Activated CD8-positive, alpha-beta memory T cell treated with anti-CD3 and anti-CD28 coated beads for 24 hours (primary cell): ENCODE measurements around the gene PARD6B.
"Not testable (repeated sequence)": the region's sequence is repeated elsewhere in the genome, so short reads cannot be mapped to it uniquely, and the experiment has no call there.

ENCODE experiments used
- DNase-seq: peaks from one replicate; pipeline ENCODE4 v3.0.0-alpha.2; 2020

Gene PARD6B

GRCh38 chr20:50703651-50704438 is 27.5 kb upstream of the PARD6B start:
- not testable (repeated sequence) for DNase-seq

GRCh38 chr20:50704514-50704913 is 26.9 kb upstream of the PARD6B start:
- no peak for DNase-seq

GRCh38 chr20:50704971-50705370 is 26.4 kb upstream of the PARD6B start:
- DNase-seq, result no peak

GRCh38 chr20:50708845-50709635 is 22.3 kb upstream of the PARD6B start:
- no peak for DNase-seq

GRCh38 chr20:50709636-50709973 is 21.8 kb upstream of the PARD6B start:
- DNase-seq, result no peak

GRCh38 chr20:50710492-50711063 is 20.8 kb upstream of the PARD6B start:
- no peak for DNase-seq

GRCh38 chr20:50711113-50711825 is 20.1 kb upstream of the PARD6B start:
- DNase-seq, result no peak

GRCh38 chr20:50712771-50713656 is 18.4 kb upstream of the PARD6B start:
- no peak for DNase-seq

GRCh38 chr20:50713657-50714101 is 17.7 kb upstream of the PARD6B start:
- no peak for DNase-seq

GRCh38 chr20:50714426-50714825 is 17.0 kb upstream of the PARD6B start:
- DNase-seq, result not testable (repeated sequence)

- no peak for DNase-seq
Observed at GRCh38 chr20:50715694-50716093, 15.7 kb upstream of the PARD6B start.

GRCh38 chr20:50716518-50716917 is 14.9 kb upstream of the PARD6B start:
- DNase-seq, result no peak

- no peak for DNase-seq
Observed at GRCh38 chr20:50717312-50717711, 14.1 kb upstream of the PARD6B start.

- no peak for DNase-seq
Observed at GRCh38 chr20:50717974-50718761, 13.2 kb upstream of the PARD6B start.

GRCh38 chr20:50719328-50719727 is 12.1 kb upstream of the PARD6B start:
- no peak for DNase-seq

GRCh38 chr20:50720026-50720425 is 11.4 kb upstream of the PARD6B start:
- no peak for DNase-seq

GRCh38 chr20:50720582-50720981 is 10.8 kb upstream of the PARD6B start:
- DNase-seq, result no peak

- DNase-seq, result no peak
Observed at GRCh38 chr20:50721881-50722281, 9.5 kb upstream of the PARD6B start.

GRCh38 chr20:50722424-50723155 is 8.8 kb upstream of the PARD6B start:
- DNase-seq, result no peak

- DNase-seq, result no peak
Observed at GRCh38 chr20:50723672-50724071, 7.7 kb upstream of the PARD6B start.
